HCT116 (cell line): ENCODE measurements around the gene AGPAT3. TPM values are rescaled to one million over a fixed set of nuclear protein-coding genes. Genes with fewer than 3 reads are reported as not detected.

Source experiments
- ATAC-seq: fragments of 200-7000 bp; cut with Tn5 transposase; 2 replicates; pipeline ENCODE4 v1.9.1; 2020; ENCODE audit warnings: mild to moderate bottlenecking, moderate library complexity
- BruUV-seq: library from RNA; stranded (reverse); fragments of 400-500 nt; replicated peaks from 2 replicates; lab custom pipeline; 2021; lab: Mats Ljungman, UMichigan
- CTCF ChIA-PET: fragments of 300-600 bp; sonication (Branson Sonifier 250); formaldehyde crosslinking; loops from one replicate; lab custom pipeline; 2021; ENCODE audit warnings: antibody characterized with exemption; lab: Charles Lee
- POLR2A ChIA-PET: fragments of 300-600, 350-600 bp; sonication (Branson Sonifier 250); formaldehyde crosslinking; loops from one replicate; lab custom pipeline; 2021; ENCODE audit warnings: antibody characterized with exemption; lab: Charles Lee
- RAD21 ChIA-PET, 2 experiments: fragments of 300-600 bp; sonication (Branson Sonifier 250); formaldehyde crosslinking; loops; one replicate each; lab custom pipeline; 2023; ENCODE audit warnings: low total read pairs in 2 of 2; ENCODE audit not compliant: uncharacterized antibody in 2 of 2, unreplicated experiment in 2 of 2, low non-redundant PET in 1 of 2; lab: Charles Lee
- DNase-seq: peaks from one replicate; pipeline ENCODE4 v3.0.0-alpha.2; 2010; ENCODE audit warnings: low read depth, low spot score
- H2AFZ ChIP-seq: fragments of 200-600 bp; shearing (Covaris generic), sonication (generic); 2 replicates; pipeline ENCODE4 v1.6.1; 2017; ENCODE audit warnings: low read depth, mixed run types, mixed read lengths, antibody characterized with exemption, low read length; ENCODE audit not compliant: poor library complexity, severe bottlenecking
- H3K27ac ChIP-seq: 2 replicates; pipeline ENCODE4 v1.5.1; 2012; ENCODE audit warnings: low read depth, low read length
- H3K27me3 ChIP-seq: fragments of 200-600 bp; sonication (generic); 2 replicates; pipeline ENCODE4 v1.6.1; 2016; ENCODE audit warnings: mixed run types, low read length, mixed read lengths; ENCODE audit not compliant: insufficient read depth
- H3K36me3 ChIP-seq, 2 experiments: fragments of 200-500 bp in 1 of 2; fragments of 200-600 bp in 1 of 2; sonication (Bioruptor generic) in 1 of 2; sonication (generic) in 1 of 2; 2 replicates each; pipeline versions ENCODE4 v1.5.1 to v1.6.1; 2014 to 2016; ENCODE audit warnings: low read length in 2 of 2, inconsistent platforms in 1 of 2, mixed read lengths in 1 of 2, mixed run types in 1 of 2; ENCODE audit not compliant: insufficient read depth in 2 of 2, control insufficient read depth in 1 of 2
- H3K4me1 ChIP-seq, 2 experiments: fragments of 200-600 bp in 1 of 2; sonication (generic) in 1 of 2; 2 replicates each; pipeline versions ENCODE4 v1.5.1 to v1.6.1; 2012 to 2017; ENCODE audit warnings: low read length in 2 of 2, inconsistent platforms in 1 of 2, mild to moderate bottlenecking in 1 of 2, mixed read lengths in 1 of 2, mixed run types in 1 of 2, moderate library complexity in 1 of 2; ENCODE audit not compliant: insufficient read depth in 2 of 2, control insufficient read depth in 1 of 2
- H3K4me2 ChIP-seq: fragments of 200-600 bp; sonication (generic); 2 replicates; pipeline ENCODE4 v1.6.1; 2017; ENCODE audit warnings: mixed run types, low read length, mixed read lengths
- H3K4me3 ChIP-seq, 2 experiments: fragments of 200-600 bp in 1 of 2; sonication (generic) in 1 of 2; replicated peaks in 1 of 2; 2 replicates each; pipeline ENCODE4 v1.5.1; 2011 to 2016; ENCODE audit warnings: low read length in 2 of 2, control low read depth in 1 of 2, low read depth in 1 of 2, mild to moderate bottlenecking in 1 of 2, mixed read lengths in 1 of 2, mixed run types in 1 of 2
- H3K79me2 ChIP-seq: fragments of 200-600 bp; sonication (generic); 2 replicates; pipeline ENCODE4 v1.6.1; 2017; ENCODE audit warnings: mild to moderate bottlenecking, mixed run types, low read length, moderate library complexity, mixed read lengths; ENCODE audit not compliant: insufficient read depth
- H3K9ac ChIP-seq: fragments of 200-600 bp; sonication (generic); 2 replicates; pipeline ENCODE4 v1.6.1; 2016; ENCODE audit warnings: low read length, mixed read lengths
- H3K9me2 ChIP-seq: fragments of 200-600 bp; sonication (generic), shearing (Covaris generic); 2 replicates; pipeline ENCODE4 v1.6.1; 2017; ENCODE audit warnings: mixed run types, mild to moderate bottlenecking, moderate library complexity; ENCODE audit not compliant: insufficient read depth
- H3K9me3 ChIP-seq, 2 experiments: fragments of 200-500 bp in 1 of 2; fragments of 200-600 bp in 1 of 2; sonication (Bioruptor generic) in 1 of 2; sonication (generic) in 1 of 2; 2 replicates each; pipeline ENCODE4 v1.6.1; 2014 to 2017; ENCODE audit warnings: low read length in 2 of 2, mixed read lengths in 2 of 2, inconsistent platforms in 1 of 2, low read depth in 1 of 2, mild to moderate bottlenecking in 1 of 2, mixed run types in 1 of 2, moderate library complexity in 1 of 2; ENCODE audit not compliant: control insufficient read depth in 1 of 2, insufficient read depth in 1 of 2
- H4K20me1 ChIP-seq: fragments of 200-600 bp; sonication (generic), shearing (Covaris generic); 2 replicates; pipeline ENCODE4 v1.6.1; 2017; ENCODE audit warnings: mixed run types, mild to moderate bottlenecking, moderate library complexity; ENCODE audit not compliant: insufficient read depth
- ELF1 ChIP-seq: IDR thresholded peaks from 2 replicates; pipeline ENCODE4 v1.6.1; 2012; ENCODE audit warnings: low read depth, borderline replicate concordance
- EZH2 ChIP-seq: fragments of 200-600 bp; sonication (generic); IDR thresholded peaks from 2 replicates; pipeline ENCODE4 v1.6.1; 2017; ENCODE audit warnings: antibody characterized with exemption, mixed run types
- EZH2phosphoT487 ChIP-seq: fragments of 200-600 bp; IDR thresholded peaks from 2 replicates; pipeline ENCODE4 v1.6.1; 2018; ENCODE audit warnings: antibody characterized with exemption, borderline replicate concordance
- FOSL1 ChIP-seq: IDR thresholded peaks from 2 replicates; pipeline ENCODE4 v1.6.1; 2012; ENCODE audit warnings: low read depth
- POLR2A ChIP-seq: IDR thresholded peaks from 2 replicates; pipeline ENCODE4 v1.7.0; 2011; ENCODE audit warnings: borderline replicate concordance; ENCODE audit not compliant: insufficient read depth, insufficient read length; ENCODE audit errors: extremely low read depth
- POLR2AphosphoS5 ChIP-seq: IDR thresholded peaks from 2 replicates; pipeline ENCODE4 v1.6.1; 2011; ENCODE audit warnings: mild to moderate bottlenecking, low read depth, low read length, moderate library complexity
- SP1 ChIP-seq: IDR thresholded peaks from 2 replicates; pipeline ENCODE4 v1.6.1; 2012; ENCODE audit warnings: low read depth
- SRF ChIP-seq: IDR thresholded peaks from 2 replicates; pipeline ENCODE4 v1.6.1; 2012; ENCODE audit warnings: low read depth
- YY1 ChIP-seq: IDR thresholded peaks from 2 replicates; pipeline ENCODE4 v1.6.1; 2011; ENCODE audit warnings: low read length, low read depth, moderate library complexity, mild to moderate bottlenecking; ENCODE audit not compliant: insufficient replicate concordance; ENCODE audit errors: extremely low read depth
- ZFX ChIP-seq: fragments of 450-650 bp; IDR thresholded peaks from 2 replicates; pipeline ENCODE4 v1.6.1; 2017
- intact Hi-C: fragments of 100-400 bp; cut with micrococcal nuclease; formaldehyde crosslinking; loops from 2 replicates; pipeline ENCODE4 v1.10.0; 2022
- total RNA-seq: library from RNA; stranded (reverse); gene quantifications from one replicate; pipeline ENCODE4 v1.2.1, GENCODE V29; 2021; ENCODE audit not compliant: unreplicated experiment
- TF ChIP-seq, protein P1 (sequence below): IDR thresholded peaks from 2 replicates; pipeline ENCODE4 v1.6.1; 2012
- TF ChIP-seq, protein P2 (sequence below): IDR thresholded peaks from 2 replicates; pipeline ENCODE4 v1.6.1; 2011; ENCODE audit warnings: mild to moderate bottlenecking, low read length, moderate library complexity; ENCODE audit not compliant: insufficient replicate concordance; ENCODE audit errors: extremely low read depth

The AGPAT3 gene
- total RNA-seq, 1 experiment from 2014 or later: 54.1 TPM

DNA sequence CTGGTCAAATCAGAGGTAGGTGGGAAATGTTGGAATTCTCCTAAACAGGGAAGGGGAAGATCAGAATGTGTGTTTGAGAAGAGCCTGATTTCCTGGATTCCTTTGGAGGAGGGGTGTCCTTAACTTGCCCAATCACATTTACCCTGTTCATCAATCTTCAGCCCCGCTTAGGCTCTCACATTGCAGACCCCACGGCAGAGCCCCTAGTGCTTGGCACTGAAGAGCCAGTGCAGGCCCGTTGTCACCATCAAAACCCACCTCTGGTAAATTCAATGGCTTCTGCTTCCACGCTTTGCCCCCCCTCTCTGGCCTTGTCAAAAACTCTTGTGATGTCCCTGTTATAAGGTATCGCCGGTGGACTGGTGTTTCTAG, 2.3 kb downstream of the AGPAT3 start:
- intact Hi-C loops: no loop called here
- H3K4me2 ChIP-seq: no peak overlapping the region
- no peak overlapping the region for H3K4me3 ChIP-seq
- no peaks in the 10 kb centered on the region for H4K20me1 ChIP-seq
- ChIA-PET CTCF (no interaction called here), POLR2A (no interaction called here), RAD21 (no interaction called here)
- no peak overlapping the region for H2AFZ ChIP-seq
- H3K27me3 ChIP-seq: no peaks in the 10 kb centered on the region
- no peak for ATAC-seq
- no peaks in the 10 kb centered on the region for H3K9me3 ChIP-seq
- no peak overlapping the region for H3K27ac ChIP-seq
- TF ChIP-seq SRF (no peak), FOSL1 (no peak), YY1 (no peak)
- no TSS peak for BruUV-seq
- no peak for DNase-seq
- H3K79me2 ChIP-seq: peaks cover 45% of the 10 kb centered on the region
- peaks cover 7 to 49% of the 10 kb centered on the region in 2 experiments for H3K4me1 ChIP-seq
- H3K36me3 ChIP-seq: peaks cover 0 to 5% of the 10 kb centered on the region in 2 experiments; a peak in 1 of 4 replicates
- no peak overlapping the region for H3K9ac ChIP-seq
- no peaks in the 10 kb centered on the region for H3K9me2 ChIP-seq

DNA sequence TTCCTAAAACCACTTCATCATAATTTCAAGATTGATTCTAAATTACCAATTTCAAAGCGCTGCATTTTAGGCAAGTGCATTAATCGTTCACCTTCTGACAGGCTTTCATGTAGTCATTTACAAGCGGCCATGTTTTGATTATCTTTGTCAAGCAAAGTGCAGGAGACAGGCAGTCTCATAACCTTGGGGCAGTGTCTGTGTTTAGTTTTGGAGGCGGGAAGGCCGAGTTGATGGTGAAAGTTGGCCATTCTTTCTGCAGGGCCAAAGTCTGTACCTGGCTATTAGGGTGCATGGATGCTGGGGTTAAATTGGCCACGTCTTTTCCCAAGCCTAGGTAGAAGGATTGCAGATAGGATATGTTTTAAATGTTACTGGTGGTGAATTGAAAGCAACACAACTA, 2.9 kb downstream of the AGPAT3 start:
- Histone ChIP-seq H3K27me3 (no peaks in the 10 kb centered on the region), H3K4me1 (peaks cover 7 to 49% of the 10 kb centered on the region in 2 experiments), H3K79me2 (peaks cover 47% of the 10 kb centered on the region), H2AFZ (no peak overlapping the region), H3K9ac (no peak overlapping the region), H3K9me3 (no peaks in the 10 kb centered on the region), H3K27ac (no peak overlapping the region), H3K4me3 (no peak overlapping the region), H3K4me2 (no peak overlapping the region), H3K9me2 (no peaks in the 10 kb centered on the region), H4K20me1 (no peaks in the 10 kb centered on the region), H3K36me3 (peaks cover 0 to 5% of the 10 kb centered on the region in 2 experiments; a peak in 2 of 4 replicates)
- CTCF ChIA-PET: no interaction called here
- TF ChIP-seq SRF (no peak), YY1 (no peak), FOSL1 (no peak), ZFX (no peak), POLR2AphosphoS5 (no peak), ELF1 (no peak), EZH2 (no peak), EZH2phosphoT487 (no peak), SP1 (no peak), POLR2A (no peak)
- TF ChIP-seq, protein P1, sequence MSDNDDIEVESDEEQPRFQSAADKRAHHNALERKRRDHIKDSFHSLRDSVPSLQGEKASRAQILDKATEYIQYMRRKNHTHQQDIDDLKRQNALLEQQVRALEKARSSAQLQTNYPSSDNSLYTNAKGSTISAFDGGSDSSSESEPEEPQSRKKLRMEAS: no peak
- TF ChIP-seq, protein P2, sequence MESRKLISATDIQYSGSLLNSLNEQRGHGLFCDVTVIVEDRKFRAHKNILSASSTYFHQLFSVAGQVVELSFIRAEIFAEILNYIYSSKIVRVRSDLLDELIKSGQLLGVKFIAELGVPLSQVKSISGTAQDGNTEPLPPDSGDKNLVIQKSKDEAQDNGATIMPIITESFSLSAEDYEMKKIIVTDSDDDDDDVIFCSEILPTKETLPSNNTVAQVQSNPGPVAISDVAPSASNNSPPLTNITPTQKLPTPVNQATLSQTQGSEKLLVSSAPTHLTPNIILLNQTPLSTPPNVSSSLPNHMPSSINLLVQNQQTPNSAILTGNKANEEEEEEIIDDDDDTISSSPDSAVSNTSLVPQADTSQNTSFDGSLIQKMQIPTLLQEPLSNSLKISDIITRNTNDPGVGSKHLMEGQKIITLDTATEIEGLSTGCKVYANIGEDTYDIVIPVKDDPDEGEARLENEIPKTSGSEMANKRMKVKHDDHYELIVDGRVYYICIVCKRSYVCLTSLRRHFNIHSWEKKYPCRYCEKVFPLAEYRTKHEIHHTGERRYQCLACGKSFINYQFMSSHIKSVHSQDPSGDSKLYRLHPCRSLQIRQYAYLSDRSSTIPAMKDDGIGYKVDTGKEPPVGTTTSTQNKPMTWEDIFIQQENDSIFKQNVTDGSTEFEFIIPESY: no peak
- DNase-seq (no peak), ATAC-seq (no peak)
- intact Hi-C loops: no loop called here
- RAD21 ChIA-PET: no interaction called here
- POLR2A ChIA-PET: interaction anchor here (0.9 kb wide), 1 partner anchor 51 kb away, joined by 3 read pairs; no protein-coding TSS in a partner anchor
- TSS peak; percentile 35 for BruUV-seq
